HG03342 (cell line): Measurements from ENCODE around the gene FMR1NB.
A peak's percentile ranks its signal among the peaks of the same experiment; 100 is the strongest.

Source experiments
- ATAC-seq: cut with Tn5 transposase; IDR thresholded peaks from one replicate; pipeline ENCODE4 v1.9.1; 2021; ENCODE audit warnings: mild to moderate bottlenecking, moderate library complexity; ENCODE audit not compliant: unreplicated experiment

FMR1NB gene

GRCh38 chrX:148069759-148070503 is 88.8 kb downstream of the FMR1NB start:
- peak; percentile 97 for ATAC-seq

GRCh38 chrX:148070504-148070877 is 89.4 kb downstream of the FMR1NB start:
- ATAC-seq: no peak
